Dendritic cell treated with granulocyte-macrophage colony-stimulating factor and Interleukin-4, amounts not matched to agents 40 ng/mL and 50 ng/mL, for 4 days (primary cell): Measurements from ENCODE around the gene RBBP8.

Source experiments
- H3K27ac Mint-ChIP-seq: one replicate; pipeline ENCODE4 v1.8.0; 2022; ENCODE audit warnings: mild to moderate bottlenecking, mixed read lengths
- H3K27me3 Mint-ChIP-seq: one replicate; pipeline ENCODE4 v1.8.0; 2022; ENCODE audit warnings: mild to moderate bottlenecking, mixed read lengths
- H3K36me3 Mint-ChIP-seq: one replicate; pipeline ENCODE4 v1.8.0; 2022; ENCODE audit warnings: low read depth, mixed read lengths
- H3K4me1 Mint-ChIP-seq: one replicate; pipeline ENCODE4 v1.8.0; 2022; ENCODE audit warnings: low read depth, mixed read lengths
- H3K4me3 Mint-ChIP-seq: one replicate; pipeline ENCODE4 v1.8.0; 2022; ENCODE audit warnings: mild to moderate bottlenecking, moderate library complexity, mixed read lengths
- H3K9me3 Mint-ChIP-seq: one replicate; pipeline ENCODE4 v1.8.0; 2022; ENCODE audit warnings: mixed read lengths
- intact Hi-C: fragments of 100-400 bp; cut with micrococcal nuclease; formaldehyde crosslinking; loops from one replicate; pipeline ENCODE4 v1.15.0; 2022

Gene RBBP8

GRCh38 chr18:22961156-22961555 lies 28.0 kb downstream of the RBBP8 start:
- Mint-ChIP-seq H3K4me3 (no peak overlapping the region), H3K36me3 (peaks cover 10% of the 10 kb centered on the region), H3K4me1 (no peaks in the 10 kb centered on the region), H3K27ac (no peak overlapping the region), H3K27me3 (no peaks in the 10 kb centered on the region), H3K9me3 (no peaks in the 10 kb centered on the region)
- intact Hi-C loops: no loop called here

- intact Hi-C loops: no loop called here
- no peak overlapping the region for H3K4me3 Mint-ChIP-seq
- peaks cover 6% of the 10 kb centered on the region for H3K36me3 Mint-ChIP-seq
- no peaks in the 10 kb centered on the region for H3K27me3 Mint-ChIP-seq
- H3K9me3 Mint-ChIP-seq: no peaks in the 10 kb centered on the region
- no peak overlapping the region for H3K27ac Mint-ChIP-seq
- H3K4me1 Mint-ChIP-seq: no peaks in the 10 kb centered on the region
Measured at GRCh38 chr18:22962004-22962403, 28.9 kb downstream of the RBBP8 start.

- H3K4me3 Mint-ChIP-seq: no peak overlapping the region
- H3K27ac Mint-ChIP-seq: no peak overlapping the region
- no peaks in the 10 kb centered on the region for H3K9me3 Mint-ChIP-seq
- H3K36me3 Mint-ChIP-seq: peaks cover 5% of the 10 kb centered on the region
- intact Hi-C loops: no loop called here
- H3K4me1 Mint-ChIP-seq: no peaks in the 10 kb centered on the region
- no peaks in the 10 kb centered on the region for H3K27me3 Mint-ChIP-seq
Measured at GRCh38 chr18:22964116-22964515, 31.0 kb downstream of the RBBP8 start.

GRCh38 chr18:22964722-22965121 lies 31.6 kb downstream of the RBBP8 start:
- Mint-ChIP-seq H3K9me3 (no peaks in the 10 kb centered on the region), H3K4me1 (no peaks in the 10 kb centered on the region), H3K27ac (no peak overlapping the region)

GRCh38 chr18:22971038-22971437 lies 37.9 kb downstream of the RBBP8 start:
- no peak overlapping the region for H3K4me3 Mint-ChIP-seq
- H3K4me1 Mint-ChIP-seq: peaks cover 6% of the 10 kb centered on the region
- H3K9me3 Mint-ChIP-seq: no peaks in the 10 kb centered on the region
- intact Hi-C loops: no loop called here
- H3K36me3 Mint-ChIP-seq: no peaks in the 10 kb centered on the region
- no peaks in the 10 kb centered on the region for H3K27me3 Mint-ChIP-seq
- H3K27ac Mint-ChIP-seq: no peak overlapping the region

More at GRCh38 chr18:22964722-22965121, 31.6 kb downstream of the RBBP8 start:
- Mint-ChIP-seq H3K27me3 (no peaks in the 10 kb centered on the region), H3K36me3 (no peaks in the 10 kb centered on the region), H3K4me3 (no peak overlapping the region)
- intact Hi-C loops: no loop called here

GRCh38 chr18:22974001-22974400 lies 40.9 kb downstream of the RBBP8 start:
- H3K9me3 Mint-ChIP-seq: no peaks in the 10 kb centered on the region
- peaks cover 6% of the 10 kb centered on the region for H3K4me1 Mint-ChIP-seq
- H3K27ac Mint-ChIP-seq: no peak overlapping the region
- H3K4me3 Mint-ChIP-seq: no peak overlapping the region
- no peaks in the 10 kb centered on the region for H3K27me3 Mint-ChIP-seq
- intact Hi-C loops: no loop called here
- no peaks in the 10 kb centered on the region for H3K36me3 Mint-ChIP-seq

GRCh38 chr18:22974707-22975106 lies 41.6 kb downstream of the RBBP8 start:
- Mint-ChIP-seq H3K27ac (no peak overlapping the region), H3K9me3 (no peaks in the 10 kb centered on the region), H3K4me1 (peaks cover 6% of the 10 kb centered on the region), H3K4me3 (no peak overlapping the region), H3K36me3 (no peaks in the 10 kb centered on the region), H3K27me3 (no peaks in the 10 kb centered on the region)
- intact Hi-C loops: no loop called here

- Mint-ChIP-seq H3K4me1 (peaks cover 6% of the 10 kb centered on the region), H3K27ac (peak overlapping the region; percentile 14), H3K4me3 (no peak overlapping the region), H3K36me3 (no peaks in the 10 kb centered on the region), H3K9me3 (no peaks in the 10 kb centered on the region), H3K27me3 (no peaks in the 10 kb centered on the region)
- intact Hi-C loops: no loop called here
Measured at GRCh38 chr18:22975508-22975907, 42.4 kb downstream of the RBBP8 start.

- Mint-ChIP-seq H3K4me3 (no peak overlapping the region), H3K36me3 (no peaks in the 10 kb centered on the region), H3K27me3 (no peaks in the 10 kb centered on the region), H3K27ac (no peak overlapping the region), H3K9me3 (no peaks in the 10 kb centered on the region), H3K4me1 (peaks cover 17% of the 10 kb centered on the region)
- intact Hi-C loops: no loop called here
Measured at GRCh38 chr18:22977847-22978701, 44.9 kb downstream of the RBBP8 start.

GRCh38 chr18:22980394-22980793 lies 47.3 kb downstream of the RBBP8 start:
- H3K4me1 Mint-ChIP-seq: peaks cover 15% of the 10 kb centered on the region
- H3K27me3 Mint-ChIP-seq: no peaks in the 10 kb centered on the region
- no peaks in the 10 kb centered on the region for H3K9me3 Mint-ChIP-seq
- intact Hi-C loops: no loop called here
- H3K36me3 Mint-ChIP-seq: peaks cover 4% of the 10 kb centered on the region
- H3K4me3 Mint-ChIP-seq: no peak overlapping the region
- H3K27ac Mint-ChIP-seq: no peak overlapping the region

- Mint-ChIP-seq H3K36me3 (peaks cover 7% of the 10 kb centered on the region), H3K9me3 (no peaks in the 10 kb centered on the region), H3K4me1 (peaks cover 11% of the 10 kb centered on the region), H3K27me3 (no peaks in the 10 kb centered on the region), H3K4me3 (no peak overlapping the region), H3K27ac (peak overlapping the region; percentile 1)
- intact Hi-C loops: loop anchor here (1.0 kb wide), 1 partner anchor 182 kb away; no protein-coding TSS in a partner anchor
Measured at GRCh38 chr18:22981274-22982133, 48.4 kb downstream of the RBBP8 start.

- intact Hi-C loops: loop anchor here (1.0 kb wide), 1 partner anchor 53 kb away; no protein-coding TSS in a partner anchor
- H3K4me1 Mint-ChIP-seq: peaks cover 11% of the 10 kb centered on the region
- no peak overlapping the region for H3K27ac Mint-ChIP-seq
- H3K9me3 Mint-ChIP-seq: no peaks in the 10 kb centered on the region
- H3K36me3 Mint-ChIP-seq: peaks cover 7% of the 10 kb centered on the region
- H3K4me3 Mint-ChIP-seq: no peak overlapping the region
- no peaks in the 10 kb centered on the region for H3K27me3 Mint-ChIP-seq
Measured at GRCh38 chr18:22983175-22983574, 50.0 kb downstream of the RBBP8 start.

- no peaks in the 10 kb centered on the region for H3K27me3 Mint-ChIP-seq
Measured at GRCh38 chr18:22985250-22985649, 52.1 kb downstream of the RBBP8 start.

GRCh38 chr18:22987547-22988189 lies 54.5 kb downstream of the RBBP8 start:
- Mint-ChIP-seq H3K27me3 (no peaks in the 10 kb centered on the region), H3K9me3 (no peaks in the 10 kb centered on the region), H3K36me3 (peaks cover 8% of the 10 kb centered on the region), H3K4me1 (no peaks in the 10 kb centered on the region), H3K4me3 (no peak overlapping the region), H3K27ac (no peak overlapping the region)
- intact Hi-C loops: no loop called here

More at GRCh38 chr18:22985250-22985649, 52.1 kb downstream of the RBBP8 start:
- intact Hi-C loops: no loop called here
- no peak overlapping the region for H3K4me3 Mint-ChIP-seq
- H3K36me3 Mint-ChIP-seq: peaks cover 7% of the 10 kb centered on the region
- H3K27ac Mint-ChIP-seq: no peak overlapping the region
- no peaks in the 10 kb centered on the region for H3K9me3 Mint-ChIP-seq
- peaks cover 11% of the 10 kb centered on the region for H3K4me1 Mint-ChIP-seq
